Liver (tissue), 3 donors: ENCODE results near the gene PFDN6.

Experiments used
- CTCF ChIP-seq: fragments of 150-350 bp; IDR thresholded peaks from 2 replicates; pipeline ENCODE4 v1.5.1; 2017; ENCODE audit warnings: improper control_type of control experiment, low read depth, low read length; ENCODE audit not compliant: missing input control
- EGR1 ChIP-seq, 2 donors: IDR thresholded peaks; 2 replicates each; pipeline ENCODE4 v1.6.1; 2016 to 2018; ENCODE audit warnings: antibody characterized with exemption in 2 of 2, low read depth in 2 of 2
- SP1 ChIP-seq: IDR thresholded peaks from 2 replicates; pipeline ENCODE4 v1.6.1; 2018; ENCODE audit warnings: antibody characterized with exemption, mild to moderate bottlenecking
- TAF1 ChIP-seq: conservative IDR thresholded peaks from 2 replicates; pipeline ENCODE4 v1.6.1; 2016; ENCODE audit warnings: antibody characterized with exemption, mild to moderate bottlenecking
- donor health status: healthy.
- donor health status: healthy.

GRCh38 chr6:33323623-33323948 is 34.2 kb downstream of the PFDN6 start:
- TF ChIP-seq CTCF (no peak), TAF1 (no peak), EGR1 (IDR thresholded peaks at IDR 0.05; ENCODE audit: low read depth in 2 of 2) (no peak), SP1 (no peak)
